Measurements from ENCODE around the gene PLA2G2D. TPM values are rescaled to one million over a fixed set of nuclear protein-coding genes. Genes with fewer than 3 reads are reported as not detected.

PLA2G2D gene
- total RNA-seq, 1 experiment from 2014 or later: not detected

DNA sequence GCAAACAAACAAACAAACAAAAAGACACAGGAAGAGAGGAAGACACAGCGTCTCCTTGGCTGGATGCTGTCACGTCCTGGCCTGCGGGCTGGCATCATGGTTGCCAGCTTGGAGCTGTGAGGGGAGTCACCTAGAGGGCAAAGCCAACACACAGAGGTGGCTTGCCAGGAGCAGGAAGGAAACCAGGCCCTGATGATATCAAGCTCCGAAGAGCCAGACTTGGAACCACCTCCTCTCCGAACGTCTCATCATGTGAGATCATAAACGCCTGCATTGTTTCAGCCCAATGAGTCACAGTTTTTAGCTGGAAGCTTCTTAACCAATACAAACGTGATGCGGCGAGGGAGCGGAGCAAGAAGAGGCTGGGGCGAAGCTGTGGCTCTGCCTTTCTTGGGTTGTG is 8.7 kb downstream of the PLA2G2D start:
- DNase-seq: no peak
- Mint-ChIP-seq H3K4me3 (no peak overlapping the region), H3K4me1 (peaks cover 18 to 27% of the 10 kb centered on the region in 2 experiments), H3K9me3 (peaks cover 3 to 4% of the 10 kb centered on the region in 2 experiments; a peak in 3 of 5 replicates), H3K27ac (no peak overlapping the region), H3K36me3 (ENCODE audit: insufficient read depth in 1 of 3, low read depth in 3 of 3) (no peaks in the 10 kb centered on the region), H3K27me3 (ENCODE audit: low read depth) (peaks cover 4% of the 10 kb centered on the region; the same call in 1 of the 2 replicates)
- H3K79me1 ChIP-seq (ENCODE audit: insufficient read depth, low read depth, low read length, poor library complexity, severe bottlenecking): no peaks in the 10 kb centered on the region
- H4K20me1 ChIP-seq (ENCODE audit: control insufficient read depth, insufficient read depth, insufficient read length): no peaks in the 10 kb centered on the region
- H3K79me2 ChIP-seq (ENCODE audit: insufficient read depth, low read length): no peaks in the 10 kb centered on the region
- H3K18ac ChIP-seq (ENCODE audit: insufficient read length, low read depth, low read length): no peak overlapping the region
- no peaks in the 10 kb centered on the region for H3K27me3 ChIP-seq (ENCODE audit: insufficient read depth, low read length)
- no peak overlapping the region for H2BK120ac ChIP-seq (ENCODE audit: low read depth, low read length, poor library complexity, severe bottlenecking)
- no peaks in the 10 kb centered on the region for H3K9me3 ChIP-seq (ENCODE audit: control insufficient read depth, low read depth, low read length)
- no peak overlapping the region for H3K23ac ChIP-seq (ENCODE audit: insufficient read length, low read depth, low read length)
- H2AK5ac ChIP-seq (ENCODE audit: insufficient read length, low read length): no peak overlapping the region
- H2BK5ac ChIP-seq (ENCODE audit: insufficient read length, low read length): no peak overlapping the region
- peaks cover 4% of the 10 kb centered on the region for H3K23me2 ChIP-seq (ENCODE audit: insufficient read length, low read depth, low read length, poor library complexity, severe bottlenecking)
- no peak overlapping the region for H2AFZ ChIP-seq (ENCODE audit: low read length)
- H2BK15ac ChIP-seq (ENCODE audit: low read depth, low read length): no peak overlapping the region
- H2BK20ac ChIP-seq (ENCODE audit: low read depth, low read length, poor library complexity, severe bottlenecking): no peak overlapping the region
- H3K4me2 ChIP-seq (ENCODE audit: insufficient read depth, insufficient read length, low read length): no peak overlapping the region
- no peak overlapping the region for H3K56ac ChIP-seq (ENCODE audit: insufficient read length, low read depth, low read length)
- H4K8ac ChIP-seq (replicated peaks; ENCODE audit: insufficient read length, low read depth, low read length): no peak overlapping the region
- H3K4me1 ChIP-seq (ENCODE audit: insufficient read depth, low read length): peaks cover 2% of the 10 kb centered on the region; the same call in 1 of the 2 replicates
- TF ChIP-seq, protein P1, sequence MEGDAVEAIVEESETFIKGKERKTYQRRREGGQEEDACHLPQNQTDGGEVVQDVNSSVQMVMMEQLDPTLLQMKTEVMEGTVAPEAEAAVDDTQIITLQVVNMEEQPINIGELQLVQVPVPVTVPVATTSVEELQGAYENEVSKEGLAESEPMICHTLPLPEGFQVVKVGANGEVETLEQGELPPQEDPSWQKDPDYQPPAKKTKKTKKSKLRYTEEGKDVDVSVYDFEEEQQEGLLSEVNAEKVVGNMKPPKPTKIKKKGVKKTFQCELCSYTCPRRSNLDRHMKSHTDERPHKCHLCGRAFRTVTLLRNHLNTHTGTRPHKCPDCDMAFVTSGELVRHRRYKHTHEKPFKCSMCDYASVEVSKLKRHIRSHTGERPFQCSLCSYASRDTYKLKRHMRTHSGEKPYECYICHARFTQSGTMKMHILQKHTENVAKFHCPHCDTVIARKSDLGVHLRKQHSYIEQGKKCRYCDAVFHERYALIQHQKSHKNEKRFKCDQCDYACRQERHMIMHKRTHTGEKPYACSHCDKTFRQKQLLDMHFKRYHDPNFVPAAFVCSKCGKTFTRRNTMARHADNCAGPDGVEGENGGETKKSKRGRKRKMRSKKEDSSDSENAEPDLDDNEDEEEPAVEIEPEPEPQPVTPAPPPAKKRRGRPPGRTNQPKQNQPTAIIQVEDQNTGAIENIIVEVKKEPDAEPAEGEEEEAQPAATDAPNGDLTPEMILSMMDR (conservative IDR thresholded peaks at IDR 0.05): no peak
- H2BK12ac ChIP-seq (ENCODE audit: insufficient read length, low read depth, low read length): no peak overlapping the region
- no peak overlapping the region for H3T11ph ChIP-seq (ENCODE audit: low read length)
- no peak overlapping the region for H4K91ac ChIP-seq (ENCODE audit: insufficient read length, low read depth, low read length)
- no peak overlapping the region for H3K14ac ChIP-seq (ENCODE audit: insufficient read depth, low read length)
- no peak overlapping the region for H3K9ac ChIP-seq (ENCODE audit: extremely low read depth, insufficient read length, low read length)
- no peak overlapping the region for H3K4ac ChIP-seq (ENCODE audit: low read depth, low read length)
- no peak overlapping the region for H4K5ac ChIP-seq (ENCODE audit: insufficient read length, low read depth, low read length)
- H3K27ac ChIP-seq (ENCODE audit: insufficient read length, low read depth, low read length): no peak overlapping the region
- WGBS (ENCODE audit: extremely low coverage, insufficient read length, low lambda C conversion rate): no CpG with 5 or more reads among the region's 12 CpGs

Data from H9 (cell line).